Skeletal muscle satellite cell (primary cell): Measurements from ENCODE around the gene ZNF189.

ENCODE experiments used
- H3K27me3 ChIP-seq: 2 replicates; pipeline ENCODE4 v1.7.0; 2013; ENCODE audit warnings: low read length; ENCODE audit not compliant: control insufficient read depth, insufficient read depth
- H3K36me3 ChIP-seq: 2 replicates; pipeline ENCODE4 v1.7.0; 2013; ENCODE audit warnings: mild to moderate bottlenecking, control low read depth, low read length; ENCODE audit not compliant: insufficient read depth
- H3K4me1 ChIP-seq: 2 replicates; pipeline ENCODE4 v1.7.0; 2013; ENCODE audit warnings: low read length; ENCODE audit not compliant: control insufficient read depth, insufficient read depth
- H3K4me2 ChIP-seq: 2 replicates; pipeline ENCODE4 v1.7.0; 2013; ENCODE audit warnings: mild to moderate bottlenecking, low read length
- H3K4me3 ChIP-seq: 2 replicates; pipeline ENCODE4 v1.7.0; 2013; ENCODE audit warnings: low read length
- H3K9ac ChIP-seq: 2 replicates; pipeline ENCODE4 v1.7.0; 2013; ENCODE audit warnings: mild to moderate bottlenecking, low read depth, low read length, moderate library complexity
- H3K9me3 ChIP-seq: replicated peaks from 2 replicates; pipeline ENCODE4 v1.7.0; 2013; ENCODE audit warnings: mild to moderate bottlenecking, control low read depth, low read length

The ZNF189 gene

GRCh38 chr9:101428909-101429308, 30.3 kb downstream of the ZNF189 start:
- H3K4me2 ChIP-seq: no peak overlapping the region
- H3K9me3 ChIP-seq: no peaks in the 10 kb centered on the region
- H3K9ac ChIP-seq: no peak overlapping the region
- H3K27me3 ChIP-seq: peaks cover 14% of the 10 kb centered on the region
- H3K4me3 ChIP-seq: no peak overlapping the region
- H3K4me1 ChIP-seq: no peaks in the 10 kb centered on the region
- H3K36me3 ChIP-seq: no peaks in the 10 kb centered on the region

- Histone ChIP-seq H3K9ac (no peak overlapping the region), H3K4me1 (no peaks in the 10 kb centered on the region), H3K4me3 (no peak overlapping the region), H3K9me3 (no peaks in the 10 kb centered on the region), H3K27me3 (peaks cover 14% of the 10 kb centered on the region), H3K4me2 (no peak overlapping the region), H3K36me3 (no peaks in the 10 kb centered on the region)
These were observed 31.1 kb downstream of the ZNF189 start for GRCh38 chr9:101429736-101430135.

- Histone ChIP-seq H3K4me2 (no peak overlapping the region), H3K36me3 (no peaks in the 10 kb centered on the region), H3K9me3 (no peaks in the 10 kb centered on the region), H3K9ac (no peak overlapping the region), H3K4me1 (no peaks in the 10 kb centered on the region), H3K4me3 (no peak overlapping the region), H3K27me3 (peaks cover 26% of the 10 kb centered on the region)
These were observed 33.5 kb downstream of the ZNF189 start for GRCh38 chr9:101432171-101432570.

- Histone ChIP-seq H3K4me1 (no peaks in the 10 kb centered on the region), H3K9me3 (no peaks in the 10 kb centered on the region), H3K4me3 (no peak overlapping the region), H3K9ac (no peak overlapping the region), H3K36me3 (no peaks in the 10 kb centered on the region), H3K27me3 (peaks cover 23% of the 10 kb centered on the region), H3K4me2 (no peak overlapping the region)
These were observed 34.1 kb downstream of the ZNF189 start for GRCh38 chr9:101432740-101433139.

- H3K4me1 ChIP-seq: no peaks in the 10 kb centered on the region
- no peaks in the 10 kb centered on the region for H3K9me3 ChIP-seq
- H3K9ac ChIP-seq: no peak overlapping the region
- no peaks in the 10 kb centered on the region for H3K36me3 ChIP-seq
- H3K27me3 ChIP-seq: peaks cover 22% of the 10 kb centered on the region
- H3K4me2 ChIP-seq: no peak overlapping the region
- H3K4me3 ChIP-seq: no peak overlapping the region
These were observed 34.6 kb downstream of the ZNF189 start for GRCh38 chr9:101433229-101433628.

- Histone ChIP-seq H3K4me1 (no peaks in the 10 kb centered on the region), H3K4me2 (no peak overlapping the region), H3K9ac (no peak overlapping the region), H3K9me3 (no peaks in the 10 kb centered on the region), H3K4me3 (no peak overlapping the region), H3K36me3 (no peaks in the 10 kb centered on the region), H3K27me3 (peaks cover 27% of the 10 kb centered on the region)
These were observed 36.3 kb downstream of the ZNF189 start for GRCh38 chr9:101434998-101435397.

- Histone ChIP-seq H3K4me1 (no peaks in the 10 kb centered on the region), H3K9me3 (no peaks in the 10 kb centered on the region), H3K36me3 (no peaks in the 10 kb centered on the region), H3K9ac (no peak within 1 kb of the TSS), H3K4me2 (no peak within 1 kb of the TSS), H3K4me3 (no peak within 1 kb of the TSS), H3K27me3 (peaks cover 31% of the 10 kb centered on the region)
These were observed 37.0 kb downstream of the ZNF189 start, which contains the start of gene ALDOB for GRCh38 chr9:101435601-101436079. Gene ALDOB (minus strand): TSS chr9:101435774. CDS start chr9:101430887, 4,887 bp downstream.

- peaks cover 36% of the 10 kb centered on the region for H3K27me3 ChIP-seq
- H3K4me2 ChIP-seq: no peak overlapping the region
These were observed 39.2 kb downstream of the ZNF189 start for GRCh38 chr9:101437806-101438232.

GRCh38 chr9:101438523-101438922, 39.9 kb downstream of the ZNF189 start:
- Histone ChIP-seq H3K4me2 (no peak overlapping the region), H3K36me3 (no peaks in the 10 kb centered on the region), H3K9ac (no peak overlapping the region), H3K27me3 (peaks cover 43% of the 10 kb centered on the region), H3K4me1 (no peaks in the 10 kb centered on the region), H3K4me3 (no peak overlapping the region), H3K9me3 (no peaks in the 10 kb centered on the region)

More at GRCh38 chr9:101437806-101438232, 39.2 kb downstream of the ZNF189 start:
- H3K9me3 ChIP-seq: no peaks in the 10 kb centered on the region
- H3K36me3 ChIP-seq: no peaks in the 10 kb centered on the region
- no peak overlapping the region for H3K9ac ChIP-seq
- no peaks in the 10 kb centered on the region for H3K4me1 ChIP-seq
- H3K4me3 ChIP-seq: no peak overlapping the region

GRCh38 chr9:101440714-101441230, 42.1 kb downstream of the ZNF189 start:
- Histone ChIP-seq H3K4me1 (no peaks in the 10 kb centered on the region), H3K9me3 (no peaks in the 10 kb centered on the region), H3K27me3 (peaks cover 54% of the 10 kb centered on the region), H3K36me3 (no peaks in the 10 kb centered on the region), H3K4me3 (no peak overlapping the region), H3K4me2 (no peak overlapping the region), H3K9ac (no peak overlapping the region)

GRCh38 chr9:101442318-101442717, 43.7 kb downstream of the ZNF189 start:
- no peaks in the 10 kb centered on the region for H3K4me1 ChIP-seq

GRCh38 chr9:101442736-101443135, 44.1 kb downstream of the ZNF189 start:
- H3K36me3 ChIP-seq: no peaks in the 10 kb centered on the region

More at GRCh38 chr9:101442318-101442717, 43.7 kb downstream of the ZNF189 start:
- Histone ChIP-seq H3K9me3 (no peaks in the 10 kb centered on the region), H3K4me3 (no peak overlapping the region), H3K36me3 (no peaks in the 10 kb centered on the region), H3K27me3 (peaks cover 50% of the 10 kb centered on the region), H3K9ac (no peak overlapping the region), H3K4me2 (no peak overlapping the region)

More at GRCh38 chr9:101442736-101443135, 44.1 kb downstream of the ZNF189 start:
- H3K4me3 ChIP-seq: no peak overlapping the region
- H3K9me3 ChIP-seq: no peaks in the 10 kb centered on the region
- no peaks in the 10 kb centered on the region for H3K4me1 ChIP-seq
- no peak overlapping the region for H3K9ac ChIP-seq
- H3K4me2 ChIP-seq: no peak overlapping the region
- peaks cover 53% of the 10 kb centered on the region for H3K27me3 ChIP-seq
